GM12892 (cell line): ENCODE measurements around the gene DPH7.
A peak's percentile ranks its signal among the peaks of the same experiment; 100 is the strongest.
"Not testable (repeated sequence)": the region's sequence is repeated elsewhere in the genome, so short reads cannot be mapped to it uniquely, and the experiment has no call there.

Experiments used
- DNase-seq: peaks from one replicate; pipeline ENCODE4 v3.0.0; 2011; ENCODE audit not compliant: insufficient read length
- FAIRE-seq: peaks from 2 replicates; lab custom pipeline; 2011; peaks lifted over from hg19 to GRCh38; lab: Jason Lieb, UNC
- POLR2A ChIP-seq: IDR thresholded peaks from 2 replicates; pipeline ENCODE4 v1.6.1; 2011; ENCODE audit warnings: low read depth, low read length, control low read depth
- POLR2AphosphoS5 ChIP-seq: IDR thresholded peaks from 2 replicates; pipeline ENCODE4 v1.6.1; 2011; ENCODE audit warnings: low read depth, low read length, control low read depth
- TAF1 ChIP-seq: IDR thresholded peaks from 2 replicates; pipeline ENCODE4 v1.6.1; 2011; ENCODE audit warnings: low read depth, mild to moderate bottlenecking, control low read depth, low read length, borderline replicate concordance

DPH7 gene

DNA sequence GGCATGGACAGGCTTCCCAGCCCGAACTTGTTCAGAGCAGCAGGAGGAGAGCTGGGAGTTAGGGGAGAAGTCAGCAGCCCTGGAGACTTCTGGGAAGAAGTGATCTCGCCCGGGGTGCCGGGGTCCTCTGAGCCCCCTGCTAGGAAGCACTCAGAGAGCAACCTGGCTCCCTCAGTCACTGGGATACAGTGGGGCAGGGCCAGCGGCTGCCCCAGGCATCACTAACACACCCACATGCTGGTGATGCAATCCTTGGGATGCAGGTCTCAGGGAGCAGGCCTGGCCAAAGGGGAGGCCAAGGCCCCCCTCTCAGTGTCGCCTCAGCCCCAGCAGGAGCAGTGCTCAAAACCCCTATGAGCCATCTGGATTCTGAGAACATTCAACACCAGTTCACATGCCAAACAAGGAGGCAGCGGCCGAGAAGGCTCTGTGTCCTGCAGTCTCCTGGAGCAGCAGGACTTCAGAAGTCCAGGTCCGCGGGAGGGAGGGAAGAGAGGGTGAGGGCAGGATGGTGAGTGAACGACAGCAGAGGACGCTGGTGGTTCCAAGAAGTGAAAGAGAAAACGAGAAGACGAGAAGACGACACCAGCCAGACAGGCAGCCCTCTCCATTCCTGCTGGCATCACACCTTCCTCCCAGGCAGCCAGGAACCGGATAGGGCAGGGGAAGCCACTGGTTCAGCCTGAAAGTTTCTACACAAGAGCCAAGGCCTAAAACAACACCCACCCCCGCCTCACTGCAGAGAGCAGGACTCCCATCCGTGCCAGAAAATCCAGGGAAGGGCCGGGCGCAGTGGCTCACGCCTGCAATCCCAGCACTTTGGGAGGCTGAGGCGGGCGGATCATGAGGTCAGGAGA, 30.8 kb downstream of the DPH7 start:
- no peak for DNase-seq
- no peak for FAIRE-seq
- TF ChIP-seq POLR2A (no peak), TAF1 (no peak), POLR2AphosphoS5 (no peak)

DNA sequence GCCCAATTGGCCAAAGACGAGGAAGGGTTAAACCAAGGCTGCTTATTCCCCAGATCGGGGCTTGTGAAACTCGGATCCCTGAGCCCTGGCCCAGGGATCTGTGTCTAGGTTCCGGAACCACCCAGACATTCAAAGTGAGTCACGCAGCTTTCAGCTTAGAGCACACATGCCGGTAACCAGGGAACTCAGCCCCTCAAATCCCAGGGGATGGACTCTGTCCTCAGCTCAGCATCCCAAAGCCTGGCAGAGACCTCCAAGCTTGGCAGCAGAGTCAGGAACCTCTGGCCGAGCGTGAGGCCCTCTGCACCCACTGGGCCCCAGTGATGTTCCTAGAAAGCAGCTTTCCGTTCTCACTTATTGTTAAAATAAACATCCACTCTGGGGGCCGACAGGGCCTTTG, 33.6 kb downstream of the DPH7 start:
- DNase-seq (no peak), FAIRE-seq (no peak)
- TF ChIP-seq POLR2A (no peak), POLR2AphosphoS5 (no peak), TAF1 (no peak)

DNA sequence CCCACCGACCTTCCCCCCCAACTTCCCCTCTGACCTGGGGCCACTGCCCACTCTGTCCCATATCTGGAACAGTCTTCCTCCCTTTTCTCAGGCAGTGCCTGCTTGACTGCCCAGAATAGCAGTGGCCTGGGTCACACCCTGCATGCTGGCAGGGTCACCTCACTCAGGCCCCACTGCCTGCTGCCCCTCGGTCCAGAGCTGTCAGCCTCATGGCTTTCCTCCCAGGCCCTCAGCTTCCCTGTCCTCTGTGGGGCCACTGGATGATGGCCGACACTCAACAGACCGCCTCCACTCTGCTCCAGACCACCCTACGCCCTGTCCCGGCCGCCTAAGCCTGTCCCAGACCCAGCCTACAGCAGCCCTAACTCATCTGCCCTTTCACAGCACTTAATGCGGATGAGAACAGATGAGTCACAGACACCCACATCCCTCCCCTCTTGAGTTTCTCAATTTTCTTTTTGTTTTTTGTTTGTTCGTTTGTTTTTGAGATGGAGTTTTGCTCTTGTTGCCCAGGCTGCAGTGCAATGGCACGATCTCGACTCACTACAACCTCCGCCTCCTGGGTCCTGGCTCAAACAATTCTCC, 34.5 kb downstream of the DPH7 start:
- FAIRE-seq, result no peak
- no peak for DNase-seq

DNA sequence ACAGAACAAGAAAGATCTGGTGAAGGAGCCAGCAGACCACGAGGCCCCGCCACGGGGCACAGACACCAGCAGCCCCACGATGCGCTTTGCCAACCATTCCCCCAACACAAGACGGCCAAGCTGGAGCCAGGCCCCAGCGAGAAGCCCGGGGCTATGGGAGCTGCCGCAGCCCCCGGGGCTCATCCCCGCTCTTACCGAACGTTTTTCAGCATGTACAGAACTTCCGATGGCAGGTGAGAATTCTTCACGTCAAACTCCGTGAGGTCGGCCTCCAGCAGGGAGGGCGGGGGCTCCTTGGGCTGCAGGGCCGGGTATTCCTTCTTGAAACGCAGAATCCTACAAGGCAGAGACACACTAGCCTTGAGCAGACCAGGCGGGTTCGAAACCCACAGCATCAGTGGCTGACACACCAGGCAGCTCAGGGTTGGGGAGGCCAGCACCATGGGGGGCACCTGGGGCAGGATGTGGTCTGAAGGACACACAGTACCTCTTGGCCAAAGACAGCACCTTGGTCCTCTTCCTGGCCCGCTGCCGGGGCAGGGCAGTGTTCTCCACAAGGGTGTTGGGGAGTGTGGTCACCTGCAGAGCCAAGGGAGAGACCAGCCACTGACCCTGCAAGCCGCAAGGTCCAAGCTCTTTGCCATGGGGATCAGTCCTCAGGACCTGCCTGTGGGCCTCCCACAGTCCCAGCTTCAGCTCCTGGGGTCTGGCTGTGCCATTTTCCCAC, 35.3 kb downstream of the DPH7 start:
- DNase-seq, result no peak
- no peak for TF ChIP-seq POLR2AphosphoS5
- TF ChIP-seq POLR2A, result no peak
- TF ChIP-seq TAF1, result no peak
- FAIRE-seq, result no peak

More for the DNA sequence above, 34.5 kb downstream of the DPH7 start:
- TF ChIP-seq POLR2AphosphoS5, result no peak
- no peak for TF ChIP-seq POLR2A
- TF ChIP-seq TAF1, result no peak

DNA sequence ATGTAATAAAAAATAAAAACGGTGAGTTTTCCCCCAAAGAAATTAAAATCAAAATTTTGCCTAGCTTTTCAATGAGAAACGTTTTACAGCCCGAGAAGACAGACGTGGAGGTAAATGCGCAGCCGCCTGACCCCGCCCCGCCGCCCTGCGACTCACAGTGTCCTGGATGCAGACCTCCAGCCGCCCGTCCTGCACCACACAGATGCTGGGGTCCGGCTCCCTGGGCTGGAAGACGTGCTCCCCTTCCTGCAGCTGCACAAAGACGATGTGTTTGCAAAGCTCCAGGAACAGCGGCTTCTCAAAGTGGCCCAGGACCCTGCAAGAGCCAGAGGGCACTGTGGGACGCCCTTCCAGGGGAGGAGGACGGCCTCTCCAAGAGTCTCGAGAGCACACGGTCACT, 36.2 kb downstream of the DPH7 start:
- FAIRE-seq, result no peak
- no peak for DNase-seq
- no peak for TF ChIP-seq POLR2AphosphoS5
- no peak for TF ChIP-seq TAF1
- TF ChIP-seq POLR2A, result no peak

DNA sequence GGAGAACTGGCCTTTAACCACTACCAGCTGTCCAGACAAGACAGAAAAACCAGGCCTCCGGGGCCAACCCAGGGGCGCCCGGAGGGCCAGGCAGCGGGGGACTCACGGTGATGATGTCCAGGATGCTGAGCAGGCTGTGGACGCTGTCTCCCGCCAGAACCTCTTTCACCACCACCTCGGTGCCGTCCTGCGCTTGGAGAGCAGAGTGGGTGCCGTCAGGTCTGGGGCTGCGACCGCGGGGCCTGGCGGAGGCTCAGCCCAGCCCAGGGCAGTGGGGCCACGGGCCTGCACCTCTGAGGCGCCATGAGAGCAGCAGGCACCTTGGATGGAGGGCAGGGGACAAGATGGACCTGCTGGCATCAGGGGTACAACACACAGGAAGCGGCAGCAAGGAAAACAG, 38.2 kb downstream of the DPH7 start:
- no peak for FAIRE-seq
- no peak for DNase-seq
- TF ChIP-seq TAF1 (no peak), POLR2A (no peak), POLR2AphosphoS5 (no peak)

DNA sequence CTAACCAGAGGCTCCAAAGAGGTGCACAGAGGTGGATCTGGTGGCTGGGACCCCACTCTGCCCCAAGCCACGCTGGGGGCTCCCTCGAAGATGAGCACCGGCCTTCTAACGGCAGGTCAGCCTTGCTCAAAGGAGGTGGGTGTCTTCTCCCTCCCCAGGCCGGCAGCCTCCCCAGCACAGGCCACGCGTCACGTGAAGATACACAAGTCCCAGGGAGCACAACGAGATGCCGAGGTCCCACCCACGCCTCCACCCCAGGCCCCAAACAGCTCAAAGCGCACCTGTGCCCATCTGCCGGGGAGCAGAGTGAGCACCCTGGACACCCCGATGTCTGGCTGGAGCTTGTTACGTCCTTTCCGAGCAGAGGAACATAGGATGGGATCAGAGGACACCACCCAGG, 40.7 kb downstream of the DPH7 start:
- FAIRE-seq (no peak), DNase-seq (no peak)
- TF ChIP-seq POLR2A (no peak), TAF1 (no peak), POLR2AphosphoS5 (no peak)

DNA sequence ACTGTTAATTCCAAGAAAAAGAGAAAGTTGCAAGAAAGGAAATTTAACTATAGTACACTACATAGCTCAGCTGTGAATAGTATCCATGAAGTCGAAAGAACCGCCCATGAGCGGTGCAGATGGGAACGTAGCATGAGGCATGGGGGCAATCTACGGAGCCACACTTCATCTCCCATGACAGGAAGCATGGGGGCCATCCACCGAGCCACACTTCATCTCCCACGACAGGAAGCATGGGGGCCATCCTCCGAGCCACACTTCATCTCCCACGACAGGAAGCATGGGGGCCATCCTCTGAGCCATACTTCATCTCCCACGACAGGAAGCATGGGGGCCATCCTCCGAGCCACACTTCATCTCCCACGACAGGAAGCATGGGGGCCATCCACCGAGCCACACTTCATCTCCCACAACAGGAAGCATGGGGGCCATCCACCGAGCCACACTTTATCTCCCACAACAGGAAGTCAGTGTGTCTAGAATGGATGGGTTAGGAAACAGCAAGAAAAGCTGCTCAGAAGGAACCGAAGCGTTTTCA, 42.1 kb downstream of the DPH7 start:
- FAIRE-seq, result peak; percentile 33
- DNase-seq, result not testable (repeated sequence)

DNA sequence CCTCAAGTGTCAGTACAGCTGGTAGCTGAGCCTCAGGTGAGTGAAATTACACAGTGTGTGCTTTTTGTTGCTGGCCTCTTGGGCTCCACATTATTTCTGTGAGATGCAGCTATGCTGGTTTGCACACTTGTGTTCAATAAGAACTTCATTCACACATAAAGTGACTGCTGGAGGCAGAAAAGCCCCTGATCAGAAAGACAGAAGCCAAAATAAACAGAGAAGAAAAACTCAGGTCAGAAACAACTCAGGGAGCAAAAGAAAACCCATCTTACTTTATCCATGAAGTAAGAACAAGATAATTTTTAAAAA, 43.7 kb downstream of the DPH7 start:
- TF ChIP-seq TAF1, result no peak
- TF ChIP-seq POLR2A, result no peak
- no peak for TF ChIP-seq POLR2AphosphoS5
- no peak for DNase-seq
- no peak for FAIRE-seq

DNA sequence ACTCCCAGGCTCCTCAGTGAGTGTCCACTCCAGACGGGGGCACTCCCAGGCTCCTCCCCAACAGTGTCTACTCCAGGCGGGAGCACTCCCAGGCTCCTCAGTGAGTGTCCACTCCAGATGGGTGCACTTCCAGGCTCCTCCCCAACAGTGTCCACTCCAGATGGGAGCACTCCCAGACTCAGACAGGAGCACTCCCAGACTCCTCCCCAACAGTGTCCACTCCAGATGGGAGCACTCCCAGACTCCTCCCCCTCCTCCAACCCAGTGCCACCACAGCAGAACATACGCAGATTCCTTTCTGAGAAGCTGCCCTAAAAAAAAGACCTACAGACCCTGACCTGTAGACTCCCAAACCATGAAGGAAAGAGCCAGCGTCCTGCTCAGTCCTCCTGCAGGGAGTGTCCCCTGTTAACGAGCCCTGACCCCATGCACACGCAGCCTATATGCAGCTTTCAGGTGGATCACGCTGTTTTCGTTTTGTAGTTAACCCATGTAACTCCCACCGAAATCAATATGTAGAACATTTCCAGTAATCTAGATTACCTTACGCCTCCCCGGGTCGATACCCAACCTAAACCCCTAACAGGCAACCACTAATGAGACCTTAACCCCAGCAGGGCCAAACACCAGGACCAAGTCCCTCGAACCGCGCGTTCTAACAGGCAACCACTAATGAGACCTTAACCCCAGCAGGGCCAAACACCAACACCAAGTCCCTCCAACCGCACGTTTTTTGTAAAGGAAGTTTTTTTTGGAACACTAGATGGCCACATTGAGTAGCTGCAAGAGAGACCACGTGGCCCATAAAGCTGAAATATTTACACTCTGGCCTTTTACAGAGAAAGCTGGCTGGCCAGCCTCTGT, 44.2 kb downstream of the DPH7 start:
- TF ChIP-seq POLR2A, result no peak
- no peak for TF ChIP-seq POLR2AphosphoS5
- no peak for TF ChIP-seq TAF1
- FAIRE-seq (peak; percentile 33), DNase-seq (no peak)

DNA sequence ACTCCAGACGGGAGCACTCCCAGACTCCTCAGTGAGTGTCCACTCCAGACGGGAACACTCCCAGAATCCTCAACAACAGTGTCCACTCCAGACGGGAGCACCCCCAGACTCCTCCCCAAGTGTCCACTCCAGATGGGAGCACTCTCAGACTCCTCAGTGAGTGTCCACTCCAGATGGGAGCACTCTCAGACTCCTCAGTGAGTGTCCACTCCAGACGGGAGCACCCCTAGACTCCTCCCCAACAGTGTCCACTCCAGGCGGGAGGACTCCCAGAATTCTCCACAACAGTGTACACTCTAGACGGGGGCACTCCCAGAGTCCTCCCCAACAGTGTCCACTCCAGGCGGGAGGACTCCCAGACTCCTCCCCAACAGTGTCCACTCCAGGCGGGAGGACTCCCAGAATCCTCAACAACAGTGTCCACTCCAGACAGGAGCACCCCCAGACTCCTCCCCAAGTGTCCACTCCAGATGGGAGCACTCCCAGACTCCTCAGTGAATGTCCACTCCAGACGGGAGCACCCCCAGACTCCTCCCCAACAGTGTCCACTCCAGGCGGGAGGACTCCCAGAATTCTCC, 45.7 kb downstream of the DPH7 start:
- DNase-seq, FAIRE-seq: not testable (repeated sequence)
